HEK293T (cell line): ENCODE data around the gene NDUFV2.

Experiments
- CTCF ChIA-PET: fragments of 350-600 bp; formaldehyde crosslinking; extraction: SDS; loops from one replicate; lab custom pipeline; 2021; ENCODE audit warnings: antibody characterized with exemption, inconsistent platforms; lab: Yijun Ruan, JAX
- POLR2A ChIA-PET: fragments of 350-600 bp; formaldehyde crosslinking; extraction: SDS; loops from one replicate; lab custom pipeline; 2020; ENCODE audit warnings: antibody characterized with exemption, inconsistent platforms; lab: Yijun Ruan, JAX
- DNase-seq: peaks from one replicate; pipeline ENCODE4 v3.0.0; 2012; ENCODE audit warnings: mixed read lengths; ENCODE audit errors: extremely low spot score
- ARNT ChIP-seq: fragments of 450-650 bp; IDR thresholded peaks from 2 replicates; pipeline ENCODE4 v1.6.1; 2017; ENCODE audit warnings: mild to moderate bottlenecking
- BHLHE40 ChIP-seq: fragments of 450-650 bp; IDR thresholded peaks from 2 replicates; pipeline ENCODE4 v1.6.1; 2016; ENCODE audit warnings: mild to moderate bottlenecking, moderate library complexity, borderline replicate concordance
- CTBP1 ChIP-seq: fragments of 450-650 bp; IDR thresholded peaks from 2 replicates; pipeline ENCODE4 v1.6.1; 2016; ENCODE audit warnings: borderline replicate concordance
- ELF4 ChIP-seq: fragments of 450-650 bp; IDR thresholded peaks from 2 replicates; pipeline ENCODE4 v1.6.1; 2017; ENCODE audit warnings: antibody characterized with exemption
- FOXA1 ChIP-seq: fragments of 450-650 bp; IDR thresholded peaks from 2 replicates; pipeline ENCODE4 v1.6.1; 2016; ENCODE audit warnings: mild to moderate bottlenecking
- FOXK2 ChIP-seq: fragments of 450-650 bp; IDR thresholded peaks from 2 replicates; pipeline ENCODE4 v1.6.1; 2016; ENCODE audit warnings: mild to moderate bottlenecking
- FOXM1 ChIP-seq: fragments of 450-650 bp; IDR thresholded peaks from 2 replicates; pipeline ENCODE4 v1.6.1; 2017; ENCODE audit warnings: mild to moderate bottlenecking, borderline replicate concordance
- HDGF ChIP-seq: fragments of 450-650 bp; IDR thresholded peaks from 2 replicates; pipeline ENCODE4 v1.6.1; 2017; ENCODE audit warnings: antibody characterized with exemption, borderline replicate concordance
- L3MBTL2 ChIP-seq: fragments of 450-650 bp; conservative IDR thresholded peaks from 2 replicates; pipeline ENCODE4 v1.6.1; 2016; ENCODE audit warnings: mild to moderate bottlenecking
- LEF1 ChIP-seq: fragments of 450-650 bp; IDR thresholded peaks from 2 replicates; pipeline ENCODE4 v1.6.1; 2017; ENCODE audit warnings: mild to moderate bottlenecking, borderline replicate concordance
- NFRKB ChIP-seq: fragments of 450-650 bp; IDR thresholded peaks from 2 replicates; pipeline ENCODE4 v1.6.1; 2016; ENCODE audit warnings: mild to moderate bottlenecking, moderate library complexity
- PKNOX1 ChIP-seq: fragments of 450-650 bp; IDR thresholded peaks from 2 replicates; pipeline ENCODE4 v1.6.1; 2016
- SP1 ChIP-seq: fragments of 450-650 bp; IDR thresholded peaks from 2 replicates; pipeline ENCODE4 v1.6.1; 2017
- SUZ12 ChIP-seq: fragments of 450-650 bp; IDR thresholded peaks from 2 replicates; pipeline ENCODE4 v1.6.1; 2016; ENCODE audit warnings: mild to moderate bottlenecking
- TARDBP ChIP-seq: fragments of 450-650 bp; IDR thresholded peaks from 2 replicates; pipeline ENCODE4 v1.6.1; 2016
- ZNF384 ChIP-seq: fragments of 450-650 bp; IDR thresholded peaks from 2 replicates; pipeline ENCODE4 v1.6.1; 2016

The NDUFV2 gene

DNA sequence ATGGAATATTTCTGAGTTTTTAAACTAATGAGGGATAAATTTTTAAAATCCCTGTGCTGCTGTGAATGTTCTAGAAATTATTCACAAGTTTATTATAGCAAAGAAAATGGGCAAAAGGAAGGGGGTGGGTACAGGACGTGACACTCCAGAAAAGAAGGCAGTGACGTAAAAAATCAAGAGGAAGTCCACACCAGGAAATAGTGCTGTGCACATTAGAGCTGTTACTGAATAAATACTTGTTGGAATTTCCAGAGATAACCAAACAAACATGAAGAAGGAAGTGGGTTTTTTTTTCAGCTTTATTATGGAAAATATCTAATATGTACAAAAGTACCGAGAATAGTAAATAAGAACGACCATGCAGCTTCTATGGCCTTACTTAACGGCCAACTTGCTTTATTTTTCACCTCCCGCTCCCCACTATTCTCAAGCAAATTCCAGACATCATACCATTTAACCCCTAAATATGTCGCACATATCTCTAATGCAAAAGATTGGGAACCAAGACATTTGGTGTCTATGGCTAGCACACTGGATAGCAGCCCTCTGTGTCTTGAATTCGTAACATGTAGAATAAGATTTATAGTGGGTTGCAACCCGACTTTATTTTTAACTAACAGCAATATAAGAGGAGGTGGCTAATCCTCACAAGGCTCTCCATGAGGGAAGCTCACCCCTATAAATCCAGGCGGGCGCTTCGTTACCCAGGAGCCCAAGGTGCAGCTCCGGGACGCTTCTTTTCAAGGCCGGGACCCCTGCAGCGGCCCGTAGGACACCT lies 580 bp upstream of the NDUFV2 start:
- ChIA-PET CTCF (no interaction called here), POLR2A (interaction anchor here (0.9 to 1.4 kb wide), 4 partner anchors 8 to 40 kb away, joined by 3 read pairs; no protein-coding TSS in a partner anchor)
- DNase-seq: no peak
- TF ChIP-seq PKNOX1: 0 out of 2 replicates have a peak, but pooled peaks have one; percentile 19
- no peak for TF ChIP-seq LEF1
- TF ChIP-seq CTBP1: no peak
- no peak for TF ChIP-seq FOXA1
- TF ChIP-seq ZNF384: no peak

GRCh38 chr18:9103376-9103873 lies 926 bp downstream of the NDUFV2 start:
- ChIA-PET CTCF (no interaction called here), POLR2A (interaction anchor here (0.7 to 1.4 kb wide), 5 partner anchors 10 to 38 kb away, joined by 3 to 6 read pairs (median 3); partner anchors contain the start of gene ANKRD12)
- DNase-seq: no peak
- TF ChIP-seq HDGF (no peak), SUZ12 (no peak), LEF1 (no peak), SP1 (no peak), ZNF384 (no peak), FOXK2 (no peak), L3MBTL2 (no peak)

DNA sequence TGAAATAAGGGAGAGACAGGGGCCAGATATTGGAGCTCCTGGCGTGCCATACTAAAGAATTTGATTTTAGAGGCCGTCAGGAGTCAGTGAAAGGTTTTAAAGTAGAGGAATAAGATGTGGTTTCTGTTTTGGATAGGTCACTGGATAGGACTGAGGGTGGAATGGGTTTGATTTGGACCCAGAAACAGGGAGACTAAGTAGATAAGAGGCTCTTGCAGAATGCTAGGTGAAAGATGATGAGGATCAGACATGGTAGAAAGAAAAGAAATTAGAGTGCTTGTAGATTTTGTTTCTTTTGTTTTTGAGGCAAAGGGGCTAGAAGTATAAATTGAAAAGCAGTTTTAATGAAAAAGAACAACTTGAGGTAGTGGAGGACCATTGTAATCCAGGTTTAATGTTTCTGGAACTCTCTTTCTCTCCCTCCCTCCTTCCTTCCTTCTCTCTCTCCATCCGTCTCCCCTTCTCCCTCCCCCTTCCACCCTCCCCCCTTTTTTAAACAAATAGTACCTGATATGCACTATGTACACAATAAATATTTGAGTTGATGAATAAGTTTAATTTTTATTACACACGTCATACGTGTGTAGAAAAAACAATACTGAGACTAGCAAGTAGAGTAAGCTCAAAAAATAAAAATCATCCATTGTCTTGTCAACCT lies 1.9 kb downstream of the NDUFV2 start:
- POLR2A ChIA-PET: interaction anchor here (1.1 to 1.3 kb wide), 2 partner anchors 31 to 32 kb away, joined by 4 to 6 read pairs; partner anchors contain the start of gene ANKRD12
- CTCF ChIA-PET: no interaction called here
- TF ChIP-seq LEF1 (no peak), ELF4 (no peak), FOXM1 (no peak), BHLHE40 (no peak), SP1 (no peak), HDGF (no peak), L3MBTL2 (no peak), ARNT (no peak), FOXK2 (no peak), TARDBP (no peak), ZNF384 (no peak), NFRKB (no peak), FOXA1 (no peak), CTBP1 (no peak), PKNOX1 (no peak), SUZ12 (no peak)
- no peak for DNase-seq

- CTCF ChIA-PET: no interaction called here
- TF ChIP-seq TARDBP (no peak), ZNF384 (no peak), PKNOX1 (no peak), ARNT (no peak), L3MBTL2 (no peak), NFRKB (no peak)
- no peak for DNase-seq
- POLR2A ChIA-PET: no interaction called here
These were observed 2.9 kb downstream of the NDUFV2 start for GRCh38 chr18:9105420-9105819.

- ChIA-PET CTCF (no interaction called here), POLR2A (no interaction called here)
- no peak for TF ChIP-seq L3MBTL2
- no peak for TF ChIP-seq ELF4
- DNase-seq: no peak
These were observed 3.6 kb downstream of the NDUFV2 start for GRCh38 chr18:9106094-9106493.

DNA sequence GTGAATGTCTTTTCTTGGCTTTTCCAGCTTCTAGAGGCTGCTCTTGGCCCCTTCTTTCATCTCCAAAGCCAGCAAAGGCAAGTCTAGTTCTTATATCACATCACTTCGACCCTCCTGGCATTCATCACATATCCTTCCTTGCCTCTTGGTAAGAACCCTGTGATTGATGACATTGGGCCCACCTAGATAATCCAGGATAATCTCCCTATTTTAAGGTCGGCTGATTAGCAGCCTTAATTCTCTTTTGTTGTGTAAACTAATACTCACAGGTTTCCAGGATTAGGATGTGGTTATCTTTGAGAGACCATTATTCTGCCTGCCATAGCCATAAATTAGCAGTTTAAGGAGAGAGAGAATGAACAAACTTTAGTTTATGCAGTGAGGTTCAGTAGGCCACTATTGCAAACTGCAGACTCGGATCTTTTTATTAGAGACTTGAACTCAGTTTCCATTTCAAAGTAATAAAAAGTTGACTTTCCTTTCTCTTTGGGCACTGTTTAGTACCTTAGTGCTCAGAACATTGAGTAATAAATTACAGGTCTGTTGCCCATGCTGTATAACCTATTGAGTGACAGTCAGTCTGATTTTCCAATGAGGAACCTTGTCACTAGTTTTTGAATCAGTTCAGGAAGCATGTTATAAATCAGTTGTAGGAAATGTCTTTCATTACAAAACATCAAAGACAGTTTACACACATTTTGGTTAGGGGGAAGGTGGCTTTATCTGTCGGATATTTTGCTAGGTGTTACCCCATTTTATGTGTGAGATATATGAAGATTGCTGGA lies 4.5 kb downstream of the NDUFV2 start:
- TF ChIP-seq PKNOX1 (peak; percentile 72), TARDBP (no peak), LEF1 (no peak)

More for the DNA sequence above, 4.5 kb downstream of the NDUFV2 start:
- CTCF ChIA-PET: no interaction called here
- POLR2A ChIA-PET: no interaction called here
- no peak for DNase-seq
